Measurements from ENCODE around the gene MC1R. TPM values are rescaled to one million over a fixed set of nuclear protein-coding genes. Genes with fewer than 3 reads are reported as not detected.
A peak's percentile ranks its signal among the peaks of the same experiment; 100 is the strongest.

The MC1R gene
- total RNA-seq, 1 experiment from 2014 or later = 3.8 TPM

DNA sequence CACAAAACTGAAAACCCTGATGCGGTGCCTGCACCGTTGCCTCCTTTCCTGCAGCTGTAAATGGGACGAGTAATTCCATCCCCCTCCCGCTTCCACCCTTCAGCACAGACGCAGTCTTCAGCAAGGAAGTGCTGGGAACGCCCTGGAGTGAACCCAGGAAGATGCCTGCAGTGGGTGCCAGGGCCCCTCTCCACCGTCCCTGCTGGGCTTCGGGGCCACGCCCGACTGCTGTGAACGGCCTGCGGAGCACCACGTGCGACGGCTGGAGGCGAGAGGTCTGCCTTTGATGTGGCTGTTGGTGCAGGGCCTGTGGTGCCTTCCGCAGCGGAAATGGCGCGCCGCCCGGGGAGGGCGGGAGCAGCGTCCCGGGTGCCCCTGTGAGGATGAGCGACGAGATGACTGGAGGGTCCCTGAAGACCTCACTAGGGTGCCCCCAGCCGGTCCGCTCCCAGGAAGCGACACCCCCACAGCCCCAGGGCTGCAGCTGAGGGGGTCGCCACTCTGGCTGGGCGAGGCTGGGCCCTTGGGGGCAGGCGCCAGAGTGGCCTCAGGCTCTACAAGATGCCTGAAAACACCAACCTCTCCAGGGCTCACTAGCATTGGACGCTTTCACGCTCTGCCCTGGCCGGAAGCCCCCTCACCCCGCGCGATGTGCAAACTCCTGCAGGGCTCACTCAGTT is 749 bp upstream of the MC1R start (continued):
- TF ChIP-seq, protein P1, sequence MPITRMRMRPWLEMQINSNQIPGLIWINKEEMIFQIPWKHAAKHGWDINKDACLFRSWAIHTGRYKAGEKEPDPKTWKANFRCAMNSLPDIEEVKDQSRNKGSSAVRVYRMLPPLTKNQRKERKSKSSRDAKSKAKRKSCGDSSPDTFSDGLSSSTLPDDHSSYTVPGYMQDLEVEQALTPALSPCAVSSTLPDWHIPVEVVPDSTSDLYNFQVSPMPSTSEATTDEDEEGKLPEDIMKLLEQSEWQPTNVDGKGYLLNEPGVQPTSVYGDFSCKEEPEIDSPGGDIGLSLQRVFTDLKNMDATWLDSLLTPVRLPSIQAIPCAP (CRISPR knock-in tag; IDR thresholded peaks at IDR 0.05) = no peak
- TF ChIP-seq, protein P2, sequence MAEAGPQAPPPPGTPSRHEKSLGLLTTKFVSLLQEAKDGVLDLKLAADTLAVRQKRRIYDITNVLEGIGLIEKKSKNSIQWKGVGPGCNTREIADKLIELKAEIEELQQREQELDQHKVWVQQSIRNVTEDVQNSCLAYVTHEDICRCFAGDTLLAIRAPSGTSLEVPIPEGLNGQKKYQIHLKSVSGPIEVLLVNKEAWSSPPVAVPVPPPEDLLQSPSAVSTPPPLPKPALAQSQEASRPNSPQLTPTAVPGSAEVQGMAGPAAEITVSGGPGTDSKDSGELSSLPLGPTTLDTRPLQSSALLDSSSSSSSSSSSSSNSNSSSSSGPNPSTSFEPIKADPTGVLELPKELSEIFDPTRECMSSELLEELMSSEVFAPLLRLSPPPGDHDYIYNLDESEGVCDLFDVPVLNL (CRISPR knock-in tag; IDR thresholded peaks at IDR 0.05; ENCODE audit: borderline replicate concordance, low read depth) = 0 out of 2 replicates have a peak, but pooled peaks have one; percentile 24
- TF ChIP-seq ZNF219 (CRISPR knock-in tag; IDR thresholded peaks at IDR 0.05; ENCODE audit: borderline replicate concordance) = 0 out of 2 replicates have a peak, but pooled peaks have one; percentile 73
- TF ChIP-seq, protein P3, sequence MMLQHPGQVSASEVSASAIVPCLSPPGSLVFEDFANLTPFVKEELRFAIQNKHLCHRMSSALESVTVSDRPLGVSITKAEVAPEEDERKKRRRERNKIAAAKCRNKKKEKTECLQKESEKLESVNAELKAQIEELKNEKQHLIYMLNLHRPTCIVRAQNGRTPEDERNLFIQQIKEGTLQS (CRISPR knock-in tag; conservative IDR thresholded peaks at IDR 0.05) = no peak
- TF ChIP-seq, protein P4, sequence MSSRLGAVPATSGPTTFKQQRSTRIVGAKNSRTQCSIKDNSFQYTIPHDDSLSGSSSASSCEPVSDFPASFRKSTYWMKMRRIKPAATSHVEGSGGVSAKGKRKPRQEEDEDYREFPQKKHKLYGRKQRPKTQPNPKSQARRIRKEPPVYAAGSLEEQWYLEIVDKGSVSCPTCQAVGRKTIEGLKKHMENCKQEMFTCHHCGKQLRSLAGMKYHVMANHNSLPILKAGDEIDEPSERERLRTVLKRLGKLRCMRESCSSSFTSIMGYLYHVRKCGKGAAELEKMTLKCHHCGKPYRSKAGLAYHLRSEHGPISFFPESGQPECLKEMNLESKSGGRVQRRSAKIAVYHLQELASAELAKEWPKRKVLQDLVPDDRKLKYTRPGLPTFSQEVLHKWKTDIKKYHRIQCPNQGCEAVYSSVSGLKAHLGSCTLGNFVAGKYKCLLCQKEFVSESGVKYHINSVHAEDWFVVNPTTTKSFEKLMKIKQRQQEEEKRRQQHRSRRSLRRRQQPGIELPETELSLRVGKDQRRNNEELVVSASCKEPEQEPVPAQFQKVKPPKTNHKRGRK (CRISPR knock-in tag; IDR thresholded peaks at IDR 0.05; ENCODE audit: borderline replicate concordance) = no peak
- peak; percentile 91 for TF ChIP-seq GABPB1 (CRISPR knock-in tag; IDR thresholded peaks at IDR 0.05)
- no peak for TF ChIP-seq GTF2I (CRISPR knock-in tag; conservative IDR thresholded peaks at IDR 0.05)
- TF ChIP-seq, protein P5, sequence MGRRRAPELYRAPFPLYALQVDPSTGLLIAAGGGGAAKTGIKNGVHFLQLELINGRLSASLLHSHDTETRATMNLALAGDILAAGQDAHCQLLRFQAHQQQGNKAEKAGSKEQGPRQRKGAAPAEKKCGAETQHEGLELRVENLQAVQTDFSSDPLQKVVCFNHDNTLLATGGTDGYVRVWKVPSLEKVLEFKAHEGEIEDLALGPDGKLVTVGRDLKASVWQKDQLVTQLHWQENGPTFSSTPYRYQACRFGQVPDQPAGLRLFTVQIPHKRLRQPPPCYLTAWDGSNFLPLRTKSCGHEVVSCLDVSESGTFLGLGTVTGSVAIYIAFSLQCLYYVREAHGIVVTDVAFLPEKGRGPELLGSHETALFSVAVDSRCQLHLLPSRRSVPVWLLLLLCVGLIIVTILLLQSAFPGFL (CRISPR knock-in tag; IDR thresholded peaks at IDR 0.05; ENCODE audit: borderline replicate concordance) = peak; percentile 56; the same call in 1 of the 2 replicates
- TF ChIP-seq, protein P6, sequence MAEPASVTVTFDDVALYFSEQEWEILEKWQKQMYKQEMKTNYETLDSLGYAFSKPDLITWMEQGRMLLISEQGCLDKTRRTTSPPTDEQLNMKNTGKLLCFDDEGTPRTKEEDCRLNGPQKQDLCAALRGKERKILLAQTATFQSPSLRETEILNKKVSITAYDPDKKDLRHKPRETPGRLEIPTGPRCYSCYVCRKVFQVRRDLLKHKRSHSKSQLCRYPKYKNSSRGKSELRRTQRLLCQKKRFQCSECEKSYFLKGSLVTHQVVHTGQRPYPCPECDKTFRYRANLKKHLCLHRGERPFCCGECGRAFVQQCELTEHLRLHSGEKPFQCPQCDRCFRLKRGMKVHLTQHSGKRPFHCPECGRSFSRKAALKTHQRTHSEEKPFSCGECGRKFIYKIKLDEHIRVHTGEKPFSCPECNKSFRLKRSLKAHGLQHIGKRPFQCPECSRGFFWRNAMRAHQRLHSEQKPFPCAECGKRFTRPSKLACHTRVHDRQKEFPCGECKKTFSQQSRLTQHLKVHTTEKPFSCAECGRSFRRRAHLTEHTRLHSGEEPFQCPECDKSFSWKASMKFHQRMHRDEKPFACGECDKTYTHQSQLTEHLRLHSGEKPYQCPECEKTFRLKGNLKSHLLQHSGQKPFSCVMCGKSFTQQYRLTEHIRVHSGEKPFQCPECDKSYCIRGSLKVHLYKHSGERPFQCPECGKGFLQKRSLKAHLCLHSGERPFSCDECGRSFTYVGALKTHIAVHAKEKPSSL (CRISPR knock-in tag; conservative IDR thresholded peaks at IDR 0.05) = no peak
- TF ChIP-seq SP1 (CRISPR knock-in tag; conservative IDR thresholded peaks at IDR 0.05) = peak; percentile 63
- TF ChIP-seq FOXJ3 (CRISPR knock-in tag; IDR thresholded peaks at IDR 0.05; ENCODE audit: borderline replicate concordance) = no peak
- TF ChIP-seq ZNF423 (CRISPR knock-in tag; IDR thresholded peaks at IDR 0.05) = peak; percentile 90
- no peak for TF ChIP-seq JAZF1 (CRISPR knock-in tag; IDR thresholded peaks at IDR 0.05)
- no peak for TF ChIP-seq ZNF396 (CRISPR knock-in tag; IDR thresholded peaks at IDR 0.05; ENCODE audit: borderline replicate concordance)
- TF ChIP-seq NR3C1 (CRISPR knock-in tag; conservative IDR thresholded peaks at IDR 0.05; ENCODE audit: low read depth) = 0 out of 2 replicates have a peak, but pooled peaks have one; percentile 35
- TF ChIP-seq NR1H2 (CRISPR knock-in tag; IDR thresholded peaks at IDR 0.05) = no peak
- peak; percentile 49; the same call in 1 of the 2 replicates for TF ChIP-seq ZNF317 (CRISPR knock-in tag; IDR thresholded peaks at IDR 0.05; ENCODE audit: borderline replicate concordance, low read depth)
- TF ChIP-seq, protein P7, sequence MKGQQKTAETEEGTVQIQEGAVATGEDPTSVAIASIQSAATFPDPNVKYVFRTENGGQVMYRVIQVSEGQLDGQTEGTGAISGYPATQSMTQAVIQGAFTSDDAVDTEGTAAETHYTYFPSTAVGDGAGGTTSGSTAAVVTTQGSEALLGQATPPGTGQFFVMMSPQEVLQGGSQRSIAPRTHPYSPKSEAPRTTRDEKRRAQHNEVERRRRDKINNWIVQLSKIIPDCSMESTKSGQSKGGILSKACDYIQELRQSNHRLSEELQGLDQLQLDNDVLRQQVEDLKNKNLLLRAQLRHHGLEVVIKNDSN (CRISPR knock-in tag; IDR thresholded peaks at IDR 0.05) = peak; percentile 60; the same call in 1 of the 2 replicates

Data from WTC11 (cell line).